ENCODE data around the gene RND2. TPM values are rescaled to one million over a fixed set of nuclear protein-coding genes. Genes with fewer than 3 reads are reported as not detected.
A peak's percentile ranks its signal among the peaks of the same experiment; 100 is the strongest.

Gene RND2
- total and polyA plus RNA-seq, 2 of the 13 experiments (the other 11 are each of a cell fraction or from before 2014, with no cell fraction given), result 0.05 to 0.11 TPM

GRCh38 chr17:42979511-42980273 is 45.3 kb upstream of the RND2 start, which contains the start of gene PTGES3L (continued):
- TF ChIP-seq, protein P1, sequence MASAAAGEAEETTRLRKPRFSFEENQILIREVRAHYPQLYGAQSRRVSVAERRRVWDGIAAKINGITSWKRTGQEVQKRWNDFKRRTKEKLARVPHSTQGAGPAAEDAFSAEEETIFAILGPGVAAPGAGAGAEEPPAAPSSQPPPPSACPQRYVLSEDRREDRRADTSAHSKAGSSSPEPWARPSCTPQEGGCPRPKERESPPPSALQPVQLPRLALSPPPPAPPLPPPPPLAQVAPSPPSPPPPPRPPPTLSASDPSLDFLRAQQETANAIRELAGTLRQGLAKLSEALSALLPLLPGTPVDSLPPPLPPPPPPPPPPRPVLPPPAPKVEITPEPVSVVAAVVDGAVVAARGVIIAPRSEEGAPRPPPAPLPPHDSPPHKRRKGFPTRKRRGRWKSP (CRISPR knock-in tag; IDR thresholded peaks at IDR 0.05), result no peak
- TF ChIP-seq U2AF2 (IDR thresholded peaks at IDR 0.05; ENCODE audit: low read depth, low read length), result no peak
- TF ChIP-seq, protein P2, sequence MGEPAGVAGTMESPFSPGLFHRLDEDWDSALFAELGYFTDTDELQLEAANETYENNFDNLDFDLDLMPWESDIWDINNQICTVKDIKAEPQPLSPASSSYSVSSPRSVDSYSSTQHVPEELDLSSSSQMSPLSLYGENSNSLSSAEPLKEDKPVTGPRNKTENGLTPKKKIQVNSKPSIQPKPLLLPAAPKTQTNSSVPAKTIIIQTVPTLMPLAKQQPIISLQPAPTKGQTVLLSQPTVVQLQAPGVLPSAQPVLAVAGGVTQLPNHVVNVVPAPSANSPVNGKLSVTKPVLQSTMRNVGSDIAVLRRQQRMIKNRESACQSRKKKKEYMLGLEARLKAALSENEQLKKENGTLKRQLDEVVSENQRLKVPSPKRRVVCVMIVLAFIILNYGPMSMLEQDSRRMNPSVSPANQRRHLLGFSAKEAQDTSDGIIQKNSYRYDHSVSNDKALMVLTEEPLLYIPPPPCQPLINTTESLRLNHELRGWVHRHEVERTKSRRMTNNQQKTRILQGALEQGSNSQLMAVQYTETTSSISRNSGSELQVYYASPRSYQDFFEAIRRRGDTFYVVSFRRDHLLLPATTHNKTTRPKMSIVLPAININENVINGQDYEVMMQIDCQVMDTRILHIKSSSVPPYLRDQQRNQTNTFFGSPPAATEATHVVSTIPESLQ (CRISPR knock-in tag; conservative IDR thresholded peaks at IDR 0.05), result no peak
- TF ChIP-seq, protein P3, sequence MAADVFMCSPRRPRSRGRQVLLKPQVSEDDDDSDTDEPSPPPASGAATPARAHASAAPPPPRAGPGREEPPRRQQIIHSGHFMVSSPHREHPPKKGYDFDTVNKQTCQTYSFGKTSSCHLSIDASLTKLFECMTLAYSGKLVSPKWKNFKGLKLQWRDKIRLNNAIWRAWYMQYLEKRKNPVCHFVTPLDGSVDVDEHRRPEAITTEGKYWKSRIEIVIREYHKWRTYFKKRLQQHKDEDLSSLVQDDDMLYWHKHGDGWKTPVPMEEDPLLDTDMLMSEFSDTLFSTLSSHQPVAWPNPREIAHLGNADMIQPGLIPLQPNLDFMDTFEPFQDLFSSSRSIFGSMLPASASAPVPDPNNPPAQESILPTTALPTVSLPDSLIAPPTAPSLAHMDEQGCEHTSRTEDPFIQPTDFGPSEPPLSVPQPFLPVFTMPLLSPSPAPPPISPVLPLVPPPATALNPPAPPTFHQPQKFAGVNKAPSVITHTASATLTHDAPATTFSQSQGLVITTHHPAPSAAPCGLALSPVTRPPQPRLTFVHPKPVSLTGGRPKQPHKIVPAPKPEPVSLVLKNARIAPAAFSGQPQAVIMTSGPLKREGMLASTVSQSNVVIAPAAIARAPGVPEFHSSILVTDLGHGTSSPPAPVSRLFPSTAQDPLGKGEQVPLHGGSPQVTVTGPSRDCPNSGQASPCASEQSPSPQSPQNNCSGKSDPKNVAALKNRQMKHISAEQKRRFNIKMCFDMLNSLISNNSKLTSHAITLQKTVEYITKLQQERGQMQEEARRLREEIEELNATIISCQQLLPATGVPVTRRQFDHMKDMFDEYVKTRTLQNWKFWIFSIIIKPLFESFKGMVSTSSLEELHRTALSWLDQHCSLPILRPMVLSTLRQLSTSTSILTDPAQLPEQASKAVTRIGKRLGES (CRISPR knock-in tag; IDR thresholded peaks at IDR 0.05; ENCODE audit: borderline replicate concordance), result no peak
- TF ChIP-seq THAP9 (CRISPR knock-in tag; IDR thresholded peaks at IDR 0.05; ENCODE audit: borderline replicate concordance), result no peak; the same call in 1 of the 2 replicates
- TF ChIP-seq ZNF589 (CRISPR knock-in tag; conservative IDR thresholded peaks at IDR 0.05), result no peak
- TF ChIP-seq DMAP1 (CRISPR knock-in tag; IDR thresholded peaks at IDR 0.05), result no peak
- TF ChIP-seq SMYD3 (CRISPR knock-in tag; IDR thresholded peaks at IDR 0.05), result no peak
- TF ChIP-seq ZNF318 (CRISPR knock-in tag; IDR thresholded peaks at IDR 0.05), result no peak
- TF ChIP-seq ZFP82 (CRISPR knock-in tag; IDR thresholded peaks at IDR 0.05; ENCODE audit: borderline replicate concordance), result 0 out of 2 replicates have a peak, but pooled peaks have one; percentile 1

Data from HepG2 (cell line).